Gastrocnemius medialis (tissue), 4 donors: ENCODE data around the gene CSNK2A1.

ENCODE experiments used
- POLR2A ChIP-seq, 2 donors: fragments of 450-650 bp; IDR thresholded peaks; one replicate each; pipeline ENCODE4 v1.6.1; 2017; ENCODE audit warnings: antibody characterized with exemption in 2 of 2, mild to moderate bottlenecking in 2 of 2, moderate library complexity in 2 of 2
- TF ChIP-seq, protein P1 (sequence below), 5 experiments: fragments of 450-650 bp in 3 of 5; fragments of 200-600 bp in 2 of 5; sonication (generic) in 2 of 5; IDR thresholded peaks in 4 of 5; conservative IDR thresholded peaks in 1 of 5; 1 replicate in 4 of 5; 2 replicates in 1 of 5; pipeline ENCODE4 v1.5.1; 2016 to 2019; ENCODE audit warnings: antibody characterized with exemption in 5 of 5, mild to moderate bottlenecking in 3 of 5, moderate library complexity in 3 of 5

DNA sequence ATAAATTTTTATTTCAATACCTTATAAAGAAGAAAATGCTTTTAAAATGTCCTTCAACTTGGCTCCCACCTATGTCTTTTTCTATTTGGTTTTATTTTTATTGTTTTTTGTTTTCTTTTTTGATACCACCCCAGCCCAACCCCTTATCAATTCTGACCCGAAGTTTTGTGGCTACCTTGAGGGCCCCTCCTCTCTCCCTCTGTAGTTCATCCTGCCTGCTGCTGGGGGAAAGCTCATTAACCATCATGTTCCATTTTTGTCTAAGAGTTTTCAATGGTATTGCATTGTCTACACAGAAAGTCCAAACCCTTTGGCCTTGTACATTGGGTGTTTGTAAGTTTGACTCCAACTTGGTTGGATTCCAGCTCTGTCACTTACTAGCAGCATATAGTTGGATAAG is 5.3 kb upstream of the CSNK2A1 start:
- TF ChIP-seq, protein P1, sequence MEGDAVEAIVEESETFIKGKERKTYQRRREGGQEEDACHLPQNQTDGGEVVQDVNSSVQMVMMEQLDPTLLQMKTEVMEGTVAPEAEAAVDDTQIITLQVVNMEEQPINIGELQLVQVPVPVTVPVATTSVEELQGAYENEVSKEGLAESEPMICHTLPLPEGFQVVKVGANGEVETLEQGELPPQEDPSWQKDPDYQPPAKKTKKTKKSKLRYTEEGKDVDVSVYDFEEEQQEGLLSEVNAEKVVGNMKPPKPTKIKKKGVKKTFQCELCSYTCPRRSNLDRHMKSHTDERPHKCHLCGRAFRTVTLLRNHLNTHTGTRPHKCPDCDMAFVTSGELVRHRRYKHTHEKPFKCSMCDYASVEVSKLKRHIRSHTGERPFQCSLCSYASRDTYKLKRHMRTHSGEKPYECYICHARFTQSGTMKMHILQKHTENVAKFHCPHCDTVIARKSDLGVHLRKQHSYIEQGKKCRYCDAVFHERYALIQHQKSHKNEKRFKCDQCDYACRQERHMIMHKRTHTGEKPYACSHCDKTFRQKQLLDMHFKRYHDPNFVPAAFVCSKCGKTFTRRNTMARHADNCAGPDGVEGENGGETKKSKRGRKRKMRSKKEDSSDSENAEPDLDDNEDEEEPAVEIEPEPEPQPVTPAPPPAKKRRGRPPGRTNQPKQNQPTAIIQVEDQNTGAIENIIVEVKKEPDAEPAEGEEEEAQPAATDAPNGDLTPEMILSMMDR (IDR thresholded peaks at IDR 0.05 in 4 of 5, conservative IDR thresholded peaks at IDR 0.05 in 1 of 5) = no peak
- no peak for TF ChIP-seq POLR2A (IDR thresholded peaks at IDR 0.05)
